Measurements from ENCODE around the gene ZNF217.
"Not testable (repeated sequence)": the region's sequence is repeated elsewhere in the genome, so short reads cannot be mapped to it uniquely, and the experiment has no call there.

ZNF217 gene

GRCh38 chr20:53609491-53610445 lies 16.1 kb upstream of the ZNF217 start:
- peak; percentile 25 for TF ChIP-seq POLR2A (IDR thresholded peaks at IDR 0.05; ENCODE audit: extremely low read depth, insufficient read length)
- no peak for TF ChIP-seq CTCF (IDR thresholded peaks at IDR 0.05; ENCODE audit: low read depth, low read length)
- TF ChIP-seq, protein P1, sequence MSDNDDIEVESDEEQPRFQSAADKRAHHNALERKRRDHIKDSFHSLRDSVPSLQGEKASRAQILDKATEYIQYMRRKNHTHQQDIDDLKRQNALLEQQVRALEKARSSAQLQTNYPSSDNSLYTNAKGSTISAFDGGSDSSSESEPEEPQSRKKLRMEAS (IDR thresholded peaks at IDR 0.05; ENCODE audit: low read depth, low read length): peak; percentile 94
- TF ChIP-seq MYC (IDR thresholded peaks at IDR 0.05; ENCODE audit: low read depth, low read length): peak; percentile 98
- peak; percentile 92 for DNase-seq (ENCODE audit: low read depth)
- peak overlapping the region; percentile 69 for H3K4me3 ChIP-seq (ENCODE audit: low read depth, low read length)

DNA sequence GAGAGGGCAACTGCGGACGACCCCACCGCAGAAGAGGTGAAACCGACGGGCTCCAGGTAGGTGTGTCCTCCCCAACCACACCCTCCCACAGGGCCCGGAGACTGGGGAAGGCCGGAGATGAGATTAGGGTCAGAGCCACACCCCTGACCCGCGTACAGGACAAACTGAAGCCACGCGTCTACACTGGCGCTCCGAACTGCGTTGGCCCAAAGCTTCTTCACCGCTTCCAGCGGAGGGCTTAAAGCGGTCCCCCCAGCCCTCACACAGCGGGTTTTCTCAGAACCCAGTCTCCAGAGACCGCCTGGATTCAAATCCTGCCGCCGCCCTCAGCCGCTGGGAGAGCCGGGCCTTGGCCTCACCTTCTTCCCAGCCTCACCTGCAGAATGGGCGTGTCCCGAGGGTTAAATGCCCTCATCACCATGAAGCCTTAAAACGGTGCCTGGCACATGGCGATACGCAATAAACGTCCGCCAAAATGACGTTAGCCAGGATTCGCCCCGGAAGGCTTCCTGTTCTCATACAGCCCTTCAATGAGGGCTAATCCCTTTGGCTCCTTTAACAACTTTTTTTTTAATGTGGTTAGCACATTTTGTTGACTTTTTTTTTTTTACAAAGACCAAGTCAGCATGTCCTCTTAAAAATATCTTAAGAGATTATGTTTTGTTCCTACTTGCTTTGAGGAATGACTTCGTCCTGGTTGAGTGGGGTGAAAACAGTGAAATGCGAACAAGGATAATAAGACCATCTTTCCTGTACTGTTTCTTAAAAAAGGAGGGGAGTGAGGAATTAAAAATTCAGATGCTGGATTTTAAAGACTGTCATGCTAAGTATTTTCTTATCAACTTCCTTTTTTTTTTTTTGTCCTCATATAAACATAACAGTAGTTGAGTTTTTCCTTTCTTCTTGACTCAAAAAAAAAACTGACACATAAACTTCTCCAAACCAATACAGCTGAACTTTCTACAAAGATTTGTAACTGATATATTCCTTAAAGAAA lies 15.1 kb upstream of the ZNF217 start:
- TF ChIP-seq POLR2A (IDR thresholded peaks at IDR 0.05; ENCODE audit: extremely low read depth, insufficient read length) (no peak), CTCF (IDR thresholded peaks at IDR 0.05; ENCODE audit: low read depth, low read length) (no peak), MYC (IDR thresholded peaks at IDR 0.05; ENCODE audit: low read depth, low read length) (no peak)
- TF ChIP-seq, protein P1 (IDR thresholded peaks at IDR 0.05; ENCODE audit: low read depth, low read length): no peak
- peak; percentile 36 for DNase-seq (ENCODE audit: low read depth)
- H3K4me3 ChIP-seq (ENCODE audit: low read depth, low read length): peak overlapping the region; percentile 69

DNA sequence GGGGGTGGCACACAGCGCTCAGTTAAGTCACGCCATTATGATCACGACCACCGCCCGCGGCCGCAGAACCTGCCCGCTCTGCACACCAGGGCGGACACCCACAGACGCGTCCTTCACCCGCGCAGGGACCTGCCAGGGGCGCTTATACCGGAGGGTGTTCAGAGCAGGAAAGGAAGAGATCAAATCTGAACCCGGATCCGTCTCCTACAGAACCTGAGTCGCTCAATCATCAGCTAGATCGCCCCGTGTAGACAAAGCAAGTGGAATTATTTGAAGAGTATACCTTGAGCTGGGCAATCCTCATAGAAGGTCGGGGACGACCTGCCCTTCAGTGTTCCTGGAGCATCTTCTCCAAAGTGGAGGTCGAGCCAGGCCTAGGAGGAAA lies 14.4 kb upstream of the ZNF217 start:
- H3K4me3 ChIP-seq (ENCODE audit: low read depth, low read length): no peak overlapping the region

DNA sequence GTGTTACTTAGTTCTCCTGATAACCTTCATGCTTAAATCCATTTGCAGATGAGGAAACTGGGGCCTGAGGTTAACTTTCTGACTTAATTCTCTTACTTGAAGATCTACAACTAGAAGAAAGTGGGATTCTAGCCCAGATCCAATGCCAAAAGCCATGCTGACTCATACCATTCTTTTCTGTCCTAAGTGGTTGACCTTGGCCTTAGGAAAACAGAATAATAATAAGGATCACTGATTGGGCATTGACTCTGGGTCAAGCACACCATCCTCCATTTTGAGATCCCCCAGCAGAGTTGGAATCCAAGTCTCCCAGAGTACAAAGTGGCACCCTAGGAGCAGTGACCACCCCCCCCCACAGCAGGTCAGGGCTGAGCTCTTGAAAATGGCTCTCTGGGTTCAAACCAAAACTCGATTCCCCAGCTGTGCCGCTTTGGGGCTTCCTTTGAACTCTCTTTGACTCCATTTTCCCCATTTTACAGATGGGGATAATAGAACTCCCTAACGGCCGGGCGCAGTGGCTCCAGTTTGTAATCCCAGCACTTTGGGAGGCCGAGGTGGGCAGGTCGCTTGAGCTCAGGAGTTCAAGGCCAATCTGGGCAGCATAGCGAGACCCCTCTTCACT lies 12.8 kb upstream of the ZNF217 start:
- TF ChIP-seq MYC (IDR thresholded peaks at IDR 0.05; ENCODE audit: low read depth, low read length): no peak
- TF ChIP-seq, protein P1 (IDR thresholded peaks at IDR 0.05; ENCODE audit: low read depth, low read length): no peak
- no peak for TF ChIP-seq CTCF (IDR thresholded peaks at IDR 0.05; ENCODE audit: low read depth, low read length)
- no peak for TF ChIP-seq POLR2A (IDR thresholded peaks at IDR 0.05; ENCODE audit: extremely low read depth, insufficient read length)
- no peak overlapping the region for H3K4me3 ChIP-seq (ENCODE audit: low read depth, low read length)
- no peak for DNase-seq (ENCODE audit: low read depth)

More for the DNA sequence above, 14.4 kb upstream of the ZNF217 start:
- no peak for DNase-seq (ENCODE audit: low read depth)
- no peak for TF ChIP-seq MYC (IDR thresholded peaks at IDR 0.05; ENCODE audit: low read depth, low read length)
- TF ChIP-seq, protein P1 (IDR thresholded peaks at IDR 0.05; ENCODE audit: low read depth, low read length): no peak

DNA sequence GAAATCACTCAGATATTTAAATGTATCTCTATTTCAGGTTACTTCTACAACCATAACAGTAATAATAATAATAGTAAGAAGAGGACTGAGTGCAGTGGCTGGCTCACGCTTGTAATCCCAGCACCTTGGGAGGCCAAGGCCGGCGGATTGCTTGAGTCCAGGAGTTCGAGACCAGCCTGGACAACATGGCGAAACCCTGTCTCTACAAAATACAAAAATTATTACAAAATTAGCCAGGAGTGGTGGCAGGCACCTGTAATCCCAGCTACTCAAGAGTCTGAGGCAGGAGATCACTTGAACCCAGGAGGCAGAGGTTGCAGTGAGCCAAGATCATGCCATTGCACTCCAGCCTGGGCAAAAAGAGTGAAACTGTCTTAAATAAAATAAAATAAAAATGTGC lies 11.8 kb upstream of the ZNF217 start:
- not testable (repeated sequence) for H3K4me3 ChIP-seq (ENCODE audit: low read depth, low read length); DNase-seq (ENCODE audit: low read depth)

- not testable (repeated sequence) for H3K4me3 ChIP-seq (ENCODE audit: low read depth, low read length); DNase-seq (ENCODE audit: low read depth)
These were observed 11.2 kb upstream of the ZNF217 start for GRCh38 chr20:53604846-53605245.

GRCh38 chr20:53602661-53603060 lies 9.0 kb upstream of the ZNF217 start:
- no peak overlapping the region for H3K4me3 ChIP-seq (ENCODE audit: low read depth, low read length)
- TF ChIP-seq MYC (IDR thresholded peaks at IDR 0.05; ENCODE audit: low read depth, low read length): no peak
- TF ChIP-seq, protein P1 (IDR thresholded peaks at IDR 0.05; ENCODE audit: low read depth, low read length): no peak
- TF ChIP-seq CTCF (IDR thresholded peaks at IDR 0.05; ENCODE audit: low read depth, low read length): no peak
- TF ChIP-seq POLR2A (IDR thresholded peaks at IDR 0.05; ENCODE audit: extremely low read depth, insufficient read length): no peak
- DNase-seq (ENCODE audit: low read depth): no peak
